ENCODE results near the gene PREPL. TPM values are rescaled to one million over a fixed set of nuclear protein-coding genes. Genes with fewer than 3 reads are reported as not detected.
"Not testable (repeated sequence)": the region's sequence is repeated elsewhere in the genome, so short reads cannot be mapped to it uniquely, and the experiment has no call there.

PREPL gene
- polyA plus RNA-seq, 1 donor (not counting 4 experiments of a cell fraction or from before 2014, with no cell fraction given) = 36.4 TPM

DNA sequence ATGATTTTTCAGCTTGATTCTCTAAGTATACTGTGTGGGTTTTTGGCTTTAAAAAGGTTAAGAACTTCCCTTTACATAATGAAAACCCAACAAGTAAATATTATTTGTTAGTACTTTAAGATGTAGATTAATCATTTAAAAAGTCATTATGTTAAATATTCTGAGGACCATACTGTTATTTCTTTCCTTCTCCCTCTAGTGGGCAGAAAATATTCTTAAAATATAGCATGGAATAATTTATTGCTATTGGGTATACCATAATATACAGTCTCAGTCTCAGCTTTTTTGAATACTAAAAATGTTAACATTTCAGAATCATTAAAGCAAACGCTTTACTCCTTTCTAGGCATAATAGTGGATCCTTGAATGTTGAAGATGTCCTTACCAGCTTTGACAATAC lies 28.6 kb upstream of the PREPL start:
- dilution Hi-C loops (cut with MboI; ENCODE audit: extremely low pct_ligation_motif_present, low sequenced_read_pairs) = no loop called here
- no peaks in the 10 kb centered on the region for H4K20me1 ChIP-seq (ENCODE audit: control insufficient read depth, extremely low read depth, insufficient read depth, low read length)
- H3K4me2 ChIP-seq (ENCODE audit: control insufficient read depth, extremely low read depth, insufficient read depth, low read depth, low read length) = no peak overlapping the region
- H3K9me1 ChIP-seq (ENCODE audit: control insufficient read depth, extremely low read depth, insufficient read depth, low read length) = no peaks in the 10 kb centered on the region
- H3K4me3 ChIP-seq (ENCODE audit: control insufficient read depth in 2 of 3, extremely low read depth in 1 of 3, insufficient read depth in 2 of 3, low read depth in 1 of 3, low read length in 3 of 3) = no peak overlapping the region
- H3K36me3 ChIP-seq (ENCODE audit: control insufficient read depth in 2 of 2, extremely low read depth in 1 of 2, insufficient read depth in 2 of 2, low read length in 2 of 2) = no peaks in the 10 kb centered on the region
- no peaks in the 10 kb centered on the region for H3K79me2 ChIP-seq (ENCODE audit: control insufficient read depth, insufficient read depth, low read length)
- no peak overlapping the region for H2AFZ ChIP-seq (ENCODE audit: control insufficient read depth, low read length)
- FAIRE-seq (no peak), DNase-seq (ENCODE audit: low read depth, low spot score) (no peak)
- H3K27ac ChIP-seq (ENCODE audit: control insufficient read depth, insufficient read depth, low read length) = no peak overlapping the region
- H3K27me3 ChIP-seq (ENCODE audit: control insufficient read depth, extremely low read depth, insufficient read depth, low read length) = no peaks in the 10 kb centered on the region
- no peak overlapping the region for H3K9ac ChIP-seq (ENCODE audit: control insufficient read depth, extremely low read depth, insufficient read depth, low read length)
- TF ChIP-seq, protein P1, sequence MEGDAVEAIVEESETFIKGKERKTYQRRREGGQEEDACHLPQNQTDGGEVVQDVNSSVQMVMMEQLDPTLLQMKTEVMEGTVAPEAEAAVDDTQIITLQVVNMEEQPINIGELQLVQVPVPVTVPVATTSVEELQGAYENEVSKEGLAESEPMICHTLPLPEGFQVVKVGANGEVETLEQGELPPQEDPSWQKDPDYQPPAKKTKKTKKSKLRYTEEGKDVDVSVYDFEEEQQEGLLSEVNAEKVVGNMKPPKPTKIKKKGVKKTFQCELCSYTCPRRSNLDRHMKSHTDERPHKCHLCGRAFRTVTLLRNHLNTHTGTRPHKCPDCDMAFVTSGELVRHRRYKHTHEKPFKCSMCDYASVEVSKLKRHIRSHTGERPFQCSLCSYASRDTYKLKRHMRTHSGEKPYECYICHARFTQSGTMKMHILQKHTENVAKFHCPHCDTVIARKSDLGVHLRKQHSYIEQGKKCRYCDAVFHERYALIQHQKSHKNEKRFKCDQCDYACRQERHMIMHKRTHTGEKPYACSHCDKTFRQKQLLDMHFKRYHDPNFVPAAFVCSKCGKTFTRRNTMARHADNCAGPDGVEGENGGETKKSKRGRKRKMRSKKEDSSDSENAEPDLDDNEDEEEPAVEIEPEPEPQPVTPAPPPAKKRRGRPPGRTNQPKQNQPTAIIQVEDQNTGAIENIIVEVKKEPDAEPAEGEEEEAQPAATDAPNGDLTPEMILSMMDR (optimal IDR thresholded peaks at IDR 0.05 in 1 of 3, IDR thresholded peaks at IDR 0.05 in 1 of 3, conservative IDR thresholded peaks at IDR 0.05 in 1 of 3; ENCODE audit: extremely low read depth in 1 of 3, insufficient read depth in 2 of 3, low read length in 3 of 3) = no peak
- TF ChIP-seq EZH2 (IDR thresholded peaks at IDR 0.05; ENCODE audit: low read length) = no peak
- H3K4me1 ChIP-seq (ENCODE audit: control insufficient read depth, extremely low read depth, insufficient read depth, low read length) = no peaks in the 10 kb centered on the region
- no peaks in the 10 kb centered on the region for H3K9me3 ChIP-seq (ENCODE audit: control insufficient read depth, low read depth, low read length)

GRCh38 chr2:44388877-44389276 lies 27.6 kb upstream of the PREPL start:
- H4K20me1 ChIP-seq (ENCODE audit: control insufficient read depth, extremely low read depth, insufficient read depth, low read length) = no peaks in the 10 kb centered on the region
- DNase-seq (ENCODE audit: low read depth, low spot score) (no peak), FAIRE-seq (no peak)
- H3K4me1 ChIP-seq (ENCODE audit: control insufficient read depth, extremely low read depth, insufficient read depth, low read length) = no peaks in the 10 kb centered on the region
- no peak overlapping the region for H2AFZ ChIP-seq (ENCODE audit: control insufficient read depth, low read length)
- no peaks in the 10 kb centered on the region for H3K9me1 ChIP-seq (ENCODE audit: control insufficient read depth, extremely low read depth, insufficient read depth, low read length)
- no peak for TF ChIP-seq EZH2 (IDR thresholded peaks at IDR 0.05; ENCODE audit: low read length)
- TF ChIP-seq, protein P1 (optimal IDR thresholded peaks at IDR 0.05 in 1 of 3, IDR thresholded peaks at IDR 0.05 in 1 of 3, conservative IDR thresholded peaks at IDR 0.05 in 1 of 3; ENCODE audit: extremely low read depth in 1 of 3, insufficient read depth in 2 of 3, low read length in 3 of 3) = no peak
- no peak overlapping the region for H3K9ac ChIP-seq (ENCODE audit: control insufficient read depth, extremely low read depth, insufficient read depth, low read length)
- dilution Hi-C loops (cut with MboI; ENCODE audit: extremely low pct_ligation_motif_present, low sequenced_read_pairs) = no loop called here
- H3K4me3 ChIP-seq (ENCODE audit: control insufficient read depth in 2 of 3, extremely low read depth in 1 of 3, insufficient read depth in 2 of 3, low read depth in 1 of 3, low read length in 3 of 3) = no peak overlapping the region
- no peaks in the 10 kb centered on the region for H3K79me2 ChIP-seq (ENCODE audit: control insufficient read depth, insufficient read depth, low read length)
- no peaks in the 10 kb centered on the region for H3K27me3 ChIP-seq (ENCODE audit: control insufficient read depth, extremely low read depth, insufficient read depth, low read length)
- H3K27ac ChIP-seq (ENCODE audit: control insufficient read depth, insufficient read depth, low read length) = no peak overlapping the region
- H3K9me3 ChIP-seq (ENCODE audit: control insufficient read depth, low read depth, low read length) = no peaks in the 10 kb centered on the region
- H3K36me3 ChIP-seq (ENCODE audit: control insufficient read depth in 2 of 2, extremely low read depth in 1 of 2, insufficient read depth in 2 of 2, low read length in 2 of 2) = no peaks in the 10 kb centered on the region
- H3K4me2 ChIP-seq (ENCODE audit: control insufficient read depth, extremely low read depth, insufficient read depth, low read depth, low read length) = no peak overlapping the region

GRCh38 chr2:44385226-44385625 lies 23.9 kb upstream of the PREPL start:
- H4K20me1 ChIP-seq (ENCODE audit: control insufficient read depth, extremely low read depth, insufficient read depth, low read length); H3K9me3 ChIP-seq (ENCODE audit: control insufficient read depth, low read depth, low read length); H3K27ac ChIP-seq (ENCODE audit: control insufficient read depth, insufficient read depth, low read length); H2AFZ ChIP-seq (ENCODE audit: control insufficient read depth, low read length); H3K4me2 ChIP-seq (ENCODE audit: control insufficient read depth, extremely low read depth, insufficient read depth, low read depth, low read length); H3K9ac ChIP-seq (ENCODE audit: control insufficient read depth, extremely low read depth, insufficient read depth, low read length); H3K4me3 ChIP-seq (ENCODE audit: control insufficient read depth in 2 of 3, extremely low read depth in 1 of 3, insufficient read depth in 2 of 3, low read depth in 1 of 3, low read length in 3 of 3); H3K36me3 ChIP-seq (ENCODE audit: control insufficient read depth in 2 of 2, extremely low read depth in 1 of 2, insufficient read depth in 2 of 2, low read length in 2 of 2); FAIRE-seq; H3K4me1 ChIP-seq (ENCODE audit: control insufficient read depth, extremely low read depth, insufficient read depth, low read length); dilution Hi-C loops (cut with MboI; ENCODE audit: extremely low pct_ligation_motif_present, low sequenced_read_pairs); H3K27me3 ChIP-seq (ENCODE audit: control insufficient read depth, extremely low read depth, insufficient read depth, low read length); H3K79me2 ChIP-seq (ENCODE audit: control insufficient read depth, insufficient read depth, low read length); DNase-seq (ENCODE audit: low read depth, low spot score); H3K9me1 ChIP-seq (ENCODE audit: control insufficient read depth, extremely low read depth, insufficient read depth, low read length): not testable (repeated sequence)

Data from keratinocyte (primary cell).